Esophagus muscularis mucosa (tissue), 4 donors: Measurements from ENCODE around the gene PJA2. TPM values are rescaled to one million over a fixed set of nuclear protein-coding genes. Genes with fewer than 3 reads are reported as not detected.

Source experiments
- DNase-seq: peaks from one replicate; pipeline ENCODE4 v3.0.0-alpha.2; 2017; ENCODE audit errors: extremely low spot score
- H3K27ac ChIP-seq, 4 donors: fragments of 200-600 bp; sonication (generic); replicated peaks in 1 of 4; 1 replicate in 3 of 4; 2 replicates in 1 of 4; pipeline ENCODE4 v1.5.1; 2016 to 2019; ENCODE audit warnings: mild to moderate bottlenecking in 1 of 4
- H3K27me3 ChIP-seq, 4 donors: fragments of 200-600 bp; sonication (generic); one replicate each; pipeline versions ENCODE4 v1.5.1 to v1.6.0; 2016 to 2019
- H3K36me3 ChIP-seq, 4 donors: fragments of 200-600 bp; sonication (generic); one replicate each; pipeline ENCODE4 v1.5.1; 2016 to 2019
- H3K4me1 ChIP-seq, 4 donors: fragments of 200-600 bp; sonication (generic); one replicate each; pipeline ENCODE4 v1.5.1; 2016 to 2019
- H3K4me3 ChIP-seq, 4 donors: fragments of 200-600 bp; sonication (generic); 1 replicate in 2 of 4; 2 replicates in 2 of 4; pipeline ENCODE4 v1.5.1; 2016 to 2019; ENCODE audit warnings: mild to moderate bottlenecking in 4 of 4, moderate library complexity in 1 of 4
- H3K9me3 ChIP-seq, 4 donors: fragments of 200-600 bp; sonication (generic); 1 replicate in 3 of 4; 2 replicates in 1 of 4; pipeline ENCODE4 v1.5.1; 2016 to 2019
- EP300 ChIP-seq: sonication (generic); formaldehyde crosslinking; IDR thresholded peaks from one replicate; pipeline ENCODE4 v1.6.1; 2017; ENCODE audit warnings: antibody characterized with exemption
- POLR2A ChIP-seq: fragments of 450-650 bp; IDR thresholded peaks from one replicate; pipeline ENCODE4 v1.6.1; 2017; ENCODE audit warnings: antibody characterized with exemption, moderate library complexity, mild to moderate bottlenecking, low read depth
- POLR2AphosphoS5 ChIP-seq, 2 donors: sonication (generic); formaldehyde crosslinking; IDR thresholded peaks; one replicate each; pipeline ENCODE4 v1.6.1; 2017; ENCODE audit warnings: antibody characterized with exemption in 2 of 2
- WGBS: methylation state at CpG from one replicate; pipeline ENCODE4 v1.1.5; 2018; 5-methylcytosine and 5-hydroxymethylcytosine counted together
- intact Hi-C: fragments of 100-400 bp; cut with DNase I; formaldehyde crosslinking; loops from one replicate; pipeline ENCODE4 v1.15.1; 2023
- total RNA-seq, 4 donors: library from RNA; depleted of rRNA; stranded (reverse); fragments of >200 nt; gene quantifications; one replicate each; pipeline versions ENCODE4 v1.1.0 to v1.2.1, GENCODE V29; 2016
- TF ChIP-seq, protein P1 (sequence below), 3 experiments: fragments of 200-600 bp in 2 of 3; fragments of 450-650 bp in 1 of 3; sonication (generic) in 2 of 3; IDR thresholded peaks; one replicate each; pipeline ENCODE4 v1.5.1; 2017 to 2019; ENCODE audit warnings: antibody characterized with exemption in 3 of 3, mild to moderate bottlenecking in 2 of 3, moderate library complexity in 1 of 3

Gene PJA2
- total RNA-seq, 4 donors from 2014 or later: 133 to 211 (median 170) TPM

DNA sequence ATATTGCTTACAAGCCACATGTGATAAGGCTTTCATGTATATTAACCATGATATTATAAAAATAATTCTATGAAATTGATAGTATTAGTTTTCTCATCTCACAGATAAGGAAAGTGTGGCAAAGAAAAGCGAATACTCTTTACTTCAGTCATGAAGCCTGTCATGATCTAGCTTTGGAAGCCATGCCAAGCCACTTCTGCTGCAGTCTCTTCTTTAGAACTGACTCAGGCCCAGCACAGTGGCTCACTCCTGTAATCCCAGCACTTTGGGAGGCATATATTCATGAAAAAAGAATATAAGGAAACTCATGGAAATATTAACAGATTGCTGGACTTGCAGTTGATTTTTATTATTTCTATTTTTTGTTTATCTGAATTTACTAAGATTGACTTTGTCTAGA, 42.9 kb upstream of the PJA2 start:
- Histone ChIP-seq H3K4me3 (no peak overlapping the region), H3K36me3 (no peaks in the 10 kb centered on the region), H3K4me1 (peaks cover 18 to 57% (median 49%) of the 10 kb centered on the region in 4 donors), H3K27ac (no peak overlapping the region), H3K9me3 (no peaks in the 10 kb centered on the region), H3K27me3 (no peaks in the 10 kb centered on the region)
- intact Hi-C loops: no loop called here
- TF ChIP-seq POLR2A (no peak), POLR2AphosphoS5 (IDR thresholded peaks at IDR 0.05) (no peak), EP300 (no peak)
- TF ChIP-seq, protein P1, sequence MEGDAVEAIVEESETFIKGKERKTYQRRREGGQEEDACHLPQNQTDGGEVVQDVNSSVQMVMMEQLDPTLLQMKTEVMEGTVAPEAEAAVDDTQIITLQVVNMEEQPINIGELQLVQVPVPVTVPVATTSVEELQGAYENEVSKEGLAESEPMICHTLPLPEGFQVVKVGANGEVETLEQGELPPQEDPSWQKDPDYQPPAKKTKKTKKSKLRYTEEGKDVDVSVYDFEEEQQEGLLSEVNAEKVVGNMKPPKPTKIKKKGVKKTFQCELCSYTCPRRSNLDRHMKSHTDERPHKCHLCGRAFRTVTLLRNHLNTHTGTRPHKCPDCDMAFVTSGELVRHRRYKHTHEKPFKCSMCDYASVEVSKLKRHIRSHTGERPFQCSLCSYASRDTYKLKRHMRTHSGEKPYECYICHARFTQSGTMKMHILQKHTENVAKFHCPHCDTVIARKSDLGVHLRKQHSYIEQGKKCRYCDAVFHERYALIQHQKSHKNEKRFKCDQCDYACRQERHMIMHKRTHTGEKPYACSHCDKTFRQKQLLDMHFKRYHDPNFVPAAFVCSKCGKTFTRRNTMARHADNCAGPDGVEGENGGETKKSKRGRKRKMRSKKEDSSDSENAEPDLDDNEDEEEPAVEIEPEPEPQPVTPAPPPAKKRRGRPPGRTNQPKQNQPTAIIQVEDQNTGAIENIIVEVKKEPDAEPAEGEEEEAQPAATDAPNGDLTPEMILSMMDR (IDR thresholded peaks at IDR 0.05): no peak
- no peak for DNase-seq
- 88% methylated on average over 1 of the region's 1 CpG for WGBS

DNA sequence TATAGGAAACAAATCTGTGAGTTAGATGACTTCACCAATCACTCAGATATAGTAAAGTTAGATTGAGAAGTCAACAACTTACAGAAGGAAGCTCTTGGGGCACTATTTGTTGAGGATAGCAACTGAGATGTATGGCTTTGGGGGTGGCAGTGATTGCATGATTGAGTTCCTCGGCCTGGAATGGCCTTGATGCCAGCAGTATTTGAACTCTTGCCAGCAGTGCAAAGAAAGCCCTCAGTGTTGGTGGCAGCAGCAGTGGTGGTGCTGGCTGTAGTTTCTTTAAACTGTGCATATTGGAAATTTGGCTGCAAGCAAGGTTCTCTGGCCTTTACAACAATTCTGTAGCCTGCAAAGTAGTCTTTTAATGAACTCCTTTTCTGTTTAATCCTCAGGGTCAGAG, 41.4 kb upstream of the PJA2 start:
- no peaks in the 10 kb centered on the region for H3K9me3 ChIP-seq
- no peaks in the 10 kb centered on the region for H3K36me3 ChIP-seq
- WGBS: 64% methylated on average over 1 of the region's 1 CpG
- H3K27ac ChIP-seq: no peak overlapping the region
- peaks cover 18 to 56% (median 48%) of the 10 kb centered on the region in 4 donors for H3K4me1 ChIP-seq
- no peaks in the 10 kb centered on the region for H3K27me3 ChIP-seq
- intact Hi-C loops: no loop called here
- no peak for DNase-seq
- TF ChIP-seq, protein P1 (IDR thresholded peaks at IDR 0.05): no peak
- TF ChIP-seq POLR2AphosphoS5 (IDR thresholded peaks at IDR 0.05) (no peak), POLR2A (no peak), EP300 (no peak)
- H3K4me3 ChIP-seq: no peak overlapping the region

DNA sequence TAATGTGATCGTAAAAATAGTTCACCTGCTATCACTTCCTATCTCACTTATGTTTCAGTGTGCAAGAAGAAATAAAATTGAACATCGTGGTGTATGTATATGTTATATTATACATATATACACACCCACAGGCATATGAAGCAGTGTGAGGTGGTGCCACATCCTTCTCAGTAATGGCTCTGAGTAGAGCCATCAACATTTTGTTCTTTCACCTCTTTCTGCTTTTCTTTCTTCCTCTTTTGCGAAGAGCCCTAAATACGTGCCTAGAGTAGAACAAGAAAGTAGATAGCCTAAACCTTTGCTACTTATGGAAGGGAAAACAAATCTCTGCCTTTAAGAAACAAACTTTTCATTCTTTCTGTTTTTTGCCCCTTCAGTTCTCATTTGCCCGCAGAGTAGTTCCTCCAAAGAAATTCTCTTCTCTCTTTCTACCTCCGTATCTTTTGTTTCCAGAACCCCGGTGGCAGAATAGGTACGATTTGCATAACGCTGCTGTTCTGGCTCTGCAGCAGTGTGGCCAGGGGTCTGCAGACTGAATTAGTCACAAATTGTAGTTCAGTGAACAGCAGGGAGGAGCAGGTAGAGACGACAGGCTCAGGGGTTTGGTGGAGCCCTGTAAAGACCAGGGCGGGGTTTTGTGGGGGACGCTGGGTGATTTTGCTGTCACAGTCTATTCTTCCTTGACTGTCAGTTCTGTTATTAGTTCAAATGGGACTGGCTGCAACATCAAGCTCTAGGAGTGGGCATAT, 40.5 kb upstream of the PJA2 start:
- H3K27ac ChIP-seq: no peak overlapping the region
- 78% methylated on average over 12 of the region's 12 CpGs for WGBS
- H3K27me3 ChIP-seq: no peaks in the 10 kb centered on the region
- TF ChIP-seq POLR2A: no peak
- no peak for TF ChIP-seq EP300
- TF ChIP-seq, protein P1 (IDR thresholded peaks at IDR 0.05): no peak
- TF ChIP-seq POLR2AphosphoS5 (IDR thresholded peaks at IDR 0.05): no peak
- peaks cover 11 to 47% (median 39%) of the 10 kb centered on the region in 4 donors for H3K4me1 ChIP-seq
- intact Hi-C loops: no loop called here
- no peaks in the 10 kb centered on the region for H3K36me3 ChIP-seq
- H3K9me3 ChIP-seq: no peaks in the 10 kb centered on the region
- DNase-seq: no peak
- H3K4me3 ChIP-seq: no peak overlapping the region

DNA sequence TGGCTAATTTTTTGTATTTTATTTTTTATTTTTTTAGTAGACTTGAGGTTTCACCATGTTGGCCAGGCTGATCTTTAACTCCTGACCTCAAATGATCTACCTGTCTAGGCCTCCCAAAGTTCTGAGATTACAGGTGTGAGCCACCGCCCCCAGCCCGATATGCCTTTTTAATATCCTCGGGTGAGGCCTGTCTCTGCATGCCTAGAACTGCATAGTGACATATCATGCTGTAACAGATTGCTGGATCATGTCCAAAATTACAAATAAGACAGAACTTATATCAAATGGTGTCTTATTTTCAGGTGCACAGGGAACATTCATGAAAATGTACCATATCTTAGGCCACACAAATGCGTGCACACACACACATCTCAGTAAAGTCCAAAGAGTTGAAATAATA, 39.1 kb upstream of the PJA2 start:
- Histone ChIP-seq H3K9me3 (no peaks in the 10 kb centered on the region), H3K27ac (no peak overlapping the region), H3K36me3 (no peaks in the 10 kb centered on the region), H3K27me3 (no peaks in the 10 kb centered on the region), H3K4me1 (peaks cover 2 to 33% (median 25%) of the 10 kb centered on the region in 4 donors), H3K4me3 (no peak overlapping the region)
- no peak for TF ChIP-seq POLR2A
- no peak for TF ChIP-seq POLR2AphosphoS5 (IDR thresholded peaks at IDR 0.05)
- no peak for TF ChIP-seq EP300
- TF ChIP-seq, protein P1 (IDR thresholded peaks at IDR 0.05): no peak
- no peak for DNase-seq
- 96% methylated on average over 4 of the region's 4 CpGs for WGBS
- intact Hi-C loops: no loop called here
